Measurements from ENCODE around the gene HIRA.

DNA sequence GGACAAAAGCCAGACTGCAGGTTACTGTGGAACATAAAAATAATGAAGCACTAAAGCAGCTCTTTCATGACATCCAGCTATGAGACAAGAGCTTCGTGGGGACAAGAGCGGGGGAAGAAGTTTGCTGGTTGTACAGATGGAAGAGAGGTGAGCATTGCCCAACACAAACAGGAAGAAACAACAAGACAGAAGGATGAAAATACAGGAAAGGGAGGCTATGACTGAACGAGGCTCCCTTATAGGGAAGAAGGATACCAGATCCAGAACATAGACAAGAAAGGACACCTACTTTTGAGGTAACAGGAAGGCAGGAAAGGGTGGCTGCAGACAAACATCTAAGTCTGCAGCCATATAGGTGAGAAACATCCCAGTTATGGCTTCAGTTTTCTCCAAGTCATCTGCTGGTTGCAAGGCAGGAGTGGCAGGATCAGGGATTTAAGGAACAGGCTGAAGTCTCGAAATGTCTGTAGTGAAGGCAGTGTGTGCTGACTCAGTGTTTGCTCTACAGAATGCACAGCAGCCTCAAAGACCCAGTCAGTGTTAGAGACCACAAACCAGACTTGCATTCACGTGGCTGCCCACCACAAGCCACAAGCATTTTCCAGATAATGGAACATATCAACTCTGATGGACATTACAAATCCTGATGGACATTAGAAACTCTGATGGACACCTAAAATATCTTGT is 141.9 kb downstream of the HIRA start:
- TF ChIP-seq POLR2A (IDR thresholded peaks at IDR 0.05) (no peak), CTCF (IDR thresholded peaks at IDR 0.05) (no peak)
